Dendritic cell treated with granulocyte-macrophage colony-stimulating factor and Interleukin-4, amounts not matched to agents 40 ng/mL and 50 ng/mL, for 4 days (primary cell): Measurements from ENCODE around the gene CAVIN2.
A peak's percentile ranks its signal among the peaks of the same experiment; 100 is the strongest.

ENCODE experiments used
- H3K27ac Mint-ChIP-seq: one replicate; pipeline ENCODE4 v1.8.0; 2022; ENCODE audit warnings: mild to moderate bottlenecking, mixed read lengths
- H3K27me3 Mint-ChIP-seq: one replicate; pipeline ENCODE4 v1.8.0; 2022; ENCODE audit warnings: mild to moderate bottlenecking, mixed read lengths
- H3K36me3 Mint-ChIP-seq: one replicate; pipeline ENCODE4 v1.8.0; 2022; ENCODE audit warnings: low read depth, mixed read lengths
- H3K4me1 Mint-ChIP-seq: one replicate; pipeline ENCODE4 v1.8.0; 2022; ENCODE audit warnings: low read depth, mixed read lengths
- H3K4me3 Mint-ChIP-seq: one replicate; pipeline ENCODE4 v1.8.0; 2022; ENCODE audit warnings: mild to moderate bottlenecking, moderate library complexity, mixed read lengths
- H3K9me3 Mint-ChIP-seq: one replicate; pipeline ENCODE4 v1.8.0; 2022; ENCODE audit warnings: mixed read lengths
- intact Hi-C: fragments of 100-400 bp; cut with micrococcal nuclease; formaldehyde crosslinking; loops from one replicate; pipeline ENCODE4 v1.15.0; 2022

Gene CAVIN2

DNA sequence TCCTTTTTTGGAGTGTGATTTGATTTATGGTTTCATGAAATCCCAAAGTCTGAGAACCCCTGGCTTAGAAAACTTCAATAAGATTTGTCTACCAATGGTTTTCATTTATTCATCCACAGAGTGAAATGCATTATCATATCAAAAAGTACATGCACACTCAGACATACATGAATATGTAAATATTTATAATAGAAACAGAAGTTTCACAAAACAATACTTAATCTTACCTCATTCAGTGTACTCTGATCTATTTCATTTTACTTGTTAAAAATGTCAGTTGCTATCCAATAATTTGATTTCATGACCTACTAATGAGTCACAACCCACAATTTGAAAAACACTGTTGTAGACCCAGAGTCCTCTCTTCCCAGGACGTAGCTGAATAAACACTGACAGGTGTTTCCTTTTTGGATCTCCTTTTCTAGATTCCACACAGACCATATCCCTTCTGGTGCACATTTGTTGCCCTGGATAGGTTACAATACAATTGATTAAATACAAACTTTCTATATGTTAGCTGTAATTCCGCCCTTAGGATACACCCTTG, 10.4 kb upstream of the CAVIN2 start:
- Mint-ChIP-seq H3K4me3 (no peak overlapping the region), H3K27me3 (no peaks in the 10 kb centered on the region), H3K27ac (no peak overlapping the region), H3K9me3 (no peaks in the 10 kb centered on the region), H3K4me1 (no peaks in the 10 kb centered on the region), H3K36me3 (no peaks in the 10 kb centered on the region)
- intact Hi-C loops = no loop called here

DNA sequence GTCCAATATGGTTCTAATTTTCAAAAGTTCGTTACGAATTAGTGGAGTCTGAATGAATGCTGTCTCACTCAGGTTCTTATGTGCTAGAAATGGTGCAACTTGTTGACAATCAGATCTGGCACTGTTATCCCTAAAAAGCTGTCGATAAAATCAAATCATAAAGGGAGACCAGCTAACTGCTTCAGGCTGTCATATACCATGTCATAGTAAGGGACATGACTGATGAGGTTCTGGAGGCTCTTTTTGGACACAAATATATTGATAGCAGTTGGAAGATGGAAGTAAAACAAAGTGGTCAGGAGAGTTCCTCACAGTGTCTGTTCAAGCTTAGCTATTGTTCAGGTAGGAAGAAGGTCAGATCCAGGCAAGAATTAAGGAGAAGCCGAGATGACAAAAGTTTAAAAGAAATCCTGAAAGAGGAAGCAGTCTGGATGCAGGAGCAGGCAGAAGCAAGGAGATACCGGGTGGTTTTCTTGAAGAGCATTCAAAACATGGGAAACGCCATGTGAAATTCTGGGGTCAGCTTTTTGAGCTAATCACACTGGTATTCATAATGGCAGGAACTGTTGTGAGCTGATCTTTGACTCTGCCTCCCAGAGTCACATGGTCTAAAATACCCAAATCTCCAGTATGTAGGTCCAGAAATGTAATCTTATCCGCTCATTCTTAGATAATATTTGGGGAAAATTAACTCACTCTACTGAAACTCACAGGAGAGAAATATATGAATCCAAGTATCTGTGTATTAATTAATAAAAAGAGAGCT, 9.4 kb upstream of the CAVIN2 start:
- intact Hi-C loops = no loop called here
- Mint-ChIP-seq H3K4me3 (no peak overlapping the region), H3K27me3 (no peaks in the 10 kb centered on the region), H3K9me3 (no peaks in the 10 kb centered on the region), H3K27ac (no peak overlapping the region), H3K4me1 (no peaks in the 10 kb centered on the region), H3K36me3 (no peaks in the 10 kb centered on the region)

DNA sequence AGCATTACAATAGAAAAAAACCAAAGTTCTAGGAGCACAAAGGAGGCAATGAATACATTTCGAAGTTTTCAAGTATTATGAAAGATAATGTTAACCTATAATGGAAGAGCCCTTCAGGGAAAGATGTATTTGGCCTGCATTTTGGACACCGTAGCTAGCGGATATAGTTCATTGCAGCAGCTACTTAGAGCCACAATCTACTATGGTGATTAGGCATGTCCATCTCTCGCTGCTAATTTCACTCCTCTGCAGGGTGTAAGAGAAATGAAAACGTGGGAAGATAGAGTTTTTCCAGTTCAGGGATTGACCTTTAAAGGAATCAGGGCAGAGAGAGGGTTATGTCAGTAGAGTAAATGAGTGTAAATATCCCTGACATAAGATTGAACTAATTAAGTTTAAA, 8.5 kb upstream of the CAVIN2 start:
- H3K4me1 Mint-ChIP-seq = no peaks in the 10 kb centered on the region
- no peak overlapping the region for H3K27ac Mint-ChIP-seq
- H3K27me3 Mint-ChIP-seq = no peaks in the 10 kb centered on the region
- intact Hi-C loops = no loop called here
- no peaks in the 10 kb centered on the region for H3K36me3 Mint-ChIP-seq
- H3K9me3 Mint-ChIP-seq = no peaks in the 10 kb centered on the region
- no peak overlapping the region for H3K4me3 Mint-ChIP-seq

DNA sequence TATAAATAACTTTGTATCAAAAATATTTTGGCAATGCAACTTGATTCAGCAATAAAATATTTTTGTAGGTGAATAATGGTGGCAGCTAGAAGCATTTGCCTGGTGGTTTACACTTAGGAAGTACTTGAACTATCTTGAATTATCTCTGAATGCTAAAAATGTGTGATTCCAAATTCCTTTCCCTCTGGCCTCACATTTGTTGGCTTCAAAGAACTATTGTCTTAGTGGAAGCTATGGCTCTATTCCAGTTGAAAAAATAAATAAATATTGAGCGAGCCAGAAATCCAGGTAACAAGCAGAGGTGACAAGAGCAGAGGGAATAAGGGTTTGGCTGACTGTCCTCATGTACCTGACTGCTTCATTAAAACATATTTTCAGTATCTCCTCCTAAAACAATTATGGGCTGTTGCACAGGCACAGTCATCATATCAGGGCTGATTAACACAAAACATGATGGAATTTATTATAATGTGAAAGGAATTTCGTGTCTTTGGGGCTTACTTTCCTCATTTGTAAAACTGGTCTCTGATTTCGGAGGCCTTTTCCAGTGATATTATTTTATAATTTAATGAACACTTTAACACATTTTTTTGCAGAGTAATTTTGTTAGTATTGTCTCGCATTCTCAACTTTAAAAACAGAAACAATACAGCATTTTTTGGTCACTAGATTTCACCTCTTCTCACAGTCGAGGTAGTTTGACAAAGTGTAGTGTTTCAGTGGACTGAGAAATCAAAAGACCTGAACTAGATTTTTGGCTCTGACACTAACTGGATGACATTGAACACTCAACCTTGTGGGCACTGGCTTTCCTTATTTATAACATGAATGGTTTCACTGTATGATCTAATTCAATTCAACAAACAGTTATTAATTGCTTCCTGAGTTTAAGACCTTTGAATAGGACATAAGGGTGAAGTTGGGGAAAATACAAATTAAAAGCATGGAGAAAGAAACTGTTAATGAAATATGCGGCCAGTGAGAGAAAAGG, 7.8 kb upstream of the CAVIN2 start:
- intact Hi-C loops = no loop called here
- no peak overlapping the region for H3K27ac Mint-ChIP-seq
- H3K4me3 Mint-ChIP-seq = no peak overlapping the region
- no peaks in the 10 kb centered on the region for H3K36me3 Mint-ChIP-seq
- no peaks in the 10 kb centered on the region for H3K4me1 Mint-ChIP-seq
- no peaks in the 10 kb centered on the region for H3K27me3 Mint-ChIP-seq
- no peaks in the 10 kb centered on the region for H3K9me3 Mint-ChIP-seq

DNA sequence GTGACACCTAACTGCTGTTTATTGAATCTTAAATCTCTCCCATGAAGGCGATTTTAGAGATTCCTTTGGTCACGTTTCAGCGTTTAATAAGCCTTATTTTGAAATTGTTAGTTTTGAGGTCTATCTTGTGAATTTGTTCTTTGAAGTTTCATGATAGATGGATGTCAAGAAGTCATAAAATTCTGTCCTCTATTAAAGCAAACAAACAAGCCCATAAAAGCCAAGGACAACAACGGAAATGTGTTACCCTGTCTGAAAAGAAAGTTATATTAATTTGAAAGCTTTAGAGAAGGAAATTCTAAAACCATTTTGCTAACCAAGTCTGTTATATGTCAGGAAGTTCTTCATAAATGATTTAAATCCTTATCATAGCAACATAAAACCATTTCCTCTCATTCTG, 7.0 kb upstream of the CAVIN2 start:
- no peaks in the 10 kb centered on the region for H3K36me3 Mint-ChIP-seq
- H3K4me3 Mint-ChIP-seq = no peak overlapping the region
- intact Hi-C loops = no loop called here
- no peaks in the 10 kb centered on the region for H3K4me1 Mint-ChIP-seq
- no peak overlapping the region for H3K27ac Mint-ChIP-seq
- no peaks in the 10 kb centered on the region for H3K9me3 Mint-ChIP-seq
- H3K27me3 Mint-ChIP-seq = no peaks in the 10 kb centered on the region

DNA sequence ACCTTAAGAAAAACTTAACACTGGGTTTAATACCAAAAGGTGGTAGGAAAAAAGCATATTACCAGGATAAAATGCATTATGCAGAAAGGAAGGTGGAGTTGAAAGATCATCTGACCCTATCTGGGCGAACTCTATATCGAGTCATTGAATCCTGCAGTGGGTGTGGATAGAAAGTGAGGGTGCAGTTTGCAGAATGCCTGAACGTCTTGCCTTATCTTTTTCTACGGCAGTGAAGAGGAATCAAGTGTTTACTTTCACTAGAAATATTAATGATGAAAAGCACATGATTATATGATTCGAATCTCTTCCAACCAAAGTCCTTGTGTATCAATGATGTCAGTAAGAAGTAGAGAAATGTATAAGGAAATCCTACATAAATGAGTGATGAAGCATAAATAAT, 4.3 kb upstream of the CAVIN2 start:
- intact Hi-C loops = no loop called here
- Mint-ChIP-seq H3K9me3 (no peaks in the 10 kb centered on the region), H3K4me3 (no peak overlapping the region), H3K27me3 (peaks cover 7% of the 10 kb centered on the region), H3K36me3 (no peaks in the 10 kb centered on the region), H3K27ac (no peak overlapping the region), H3K4me1 (peaks cover 16% of the 10 kb centered on the region)

DNA sequence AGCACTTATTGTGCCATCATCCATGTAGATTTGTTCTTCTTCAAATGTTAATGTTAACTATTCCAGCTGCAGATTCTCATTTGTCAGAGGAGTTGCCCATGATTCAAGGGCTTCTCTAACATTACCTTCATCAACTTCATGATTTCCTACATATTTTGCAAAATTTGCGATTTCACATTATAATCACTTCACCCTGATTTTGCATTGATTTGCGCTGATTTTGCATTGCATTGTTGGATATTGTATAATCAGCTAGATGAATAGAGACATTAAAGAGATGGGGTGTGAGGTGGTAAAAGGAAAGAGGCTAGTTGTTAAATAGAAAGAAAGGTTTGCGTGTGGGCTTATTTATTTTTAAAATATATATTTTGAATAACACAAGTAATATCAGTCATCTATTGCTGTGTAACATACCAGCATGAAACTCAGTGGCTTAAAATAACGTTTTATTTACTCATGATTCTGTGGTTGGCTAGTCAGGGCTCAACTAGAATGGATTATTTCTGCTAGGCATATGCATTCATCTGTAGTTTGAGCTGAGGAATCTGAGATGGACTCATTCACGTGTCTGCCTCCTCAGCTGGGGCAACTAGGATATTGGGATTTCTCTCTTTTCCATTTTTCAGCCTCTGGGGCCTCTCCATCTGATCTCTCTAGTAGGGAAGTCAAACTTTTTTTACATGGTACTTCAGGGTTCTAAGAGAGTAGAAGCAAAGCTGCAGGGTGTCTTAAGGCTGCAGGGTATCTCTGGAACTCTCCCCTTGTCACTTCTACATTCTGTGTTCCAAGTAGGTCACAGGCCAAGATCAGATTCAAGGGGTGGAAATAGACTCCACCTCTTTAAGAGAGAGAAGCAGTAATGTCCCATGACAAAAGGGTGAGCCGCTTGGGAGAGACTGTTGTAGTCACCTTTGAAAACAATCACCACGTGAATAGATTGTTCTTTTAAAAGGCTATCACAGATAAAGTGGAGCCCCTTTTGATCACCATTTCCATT, 2.2 kb upstream of the CAVIN2 start:
- peaks cover 26% of the 10 kb centered on the region for H3K4me1 Mint-ChIP-seq
- peaks cover 23% of the 10 kb centered on the region for H3K27me3 Mint-ChIP-seq
- H3K27ac Mint-ChIP-seq = no peak overlapping the region
- no peaks in the 10 kb centered on the region for H3K9me3 Mint-ChIP-seq
- H3K4me3 Mint-ChIP-seq = no peak overlapping the region
- no peaks in the 10 kb centered on the region for H3K36me3 Mint-ChIP-seq
- intact Hi-C loops = no loop called here

DNA sequence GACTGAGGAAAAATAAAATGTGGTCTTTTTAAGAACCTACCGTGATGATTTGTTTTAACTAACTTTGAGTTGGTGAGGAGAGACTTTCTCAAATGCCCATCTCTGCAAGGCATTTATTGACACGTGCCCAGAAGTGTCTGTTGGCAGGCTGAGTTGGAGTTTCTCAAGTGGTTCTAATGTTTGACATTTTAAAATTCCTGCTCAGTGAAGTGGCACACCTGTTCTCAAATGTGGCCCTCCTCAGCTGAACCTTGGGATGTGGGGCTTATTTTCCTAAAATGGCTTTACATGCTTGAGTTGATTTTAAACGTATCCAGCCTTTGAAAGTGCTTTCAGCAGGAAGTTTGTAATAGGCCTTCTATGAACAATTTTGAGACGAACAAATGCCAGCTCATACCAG, 876 bp upstream of the CAVIN2 start:
- Mint-ChIP-seq H3K27me3 (peaks cover 23% of the 10 kb centered on the region), H3K4me1 (peaks cover 26% of the 10 kb centered on the region)

DNA sequence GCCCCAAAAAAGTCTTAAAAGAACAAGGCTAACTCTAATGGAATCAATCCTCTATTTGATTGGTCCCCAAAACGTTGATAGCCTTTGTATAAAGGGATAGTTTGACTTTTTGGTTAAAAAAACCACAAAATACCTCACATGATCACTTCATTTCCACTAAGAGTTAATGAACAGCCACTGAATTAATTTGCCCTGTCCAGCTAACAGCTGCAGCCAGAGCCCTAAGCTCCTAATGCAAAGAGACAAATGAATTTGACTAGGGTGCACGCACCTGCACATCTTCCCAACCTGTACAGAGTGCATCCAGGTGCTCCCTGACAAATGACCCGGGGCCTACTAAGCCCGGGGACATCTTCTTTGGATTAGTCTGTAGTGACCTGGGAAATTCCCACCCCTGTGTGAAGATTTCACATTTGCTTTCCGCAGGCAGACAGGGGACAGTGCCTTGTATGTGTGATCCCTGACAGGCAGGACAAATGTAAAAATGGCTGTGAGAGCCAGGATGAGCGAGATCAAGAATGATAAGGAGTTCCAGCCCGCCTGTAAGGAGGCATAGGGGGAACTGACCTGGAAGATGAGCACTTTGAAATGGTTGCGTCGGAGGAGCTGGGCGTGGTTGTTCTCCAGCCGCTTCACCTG, 893 bp downstream of the CAVIN2 start:
- no peaks in the 10 kb centered on the region for H3K36me3 Mint-ChIP-seq
- peaks cover 23% of the 10 kb centered on the region for H3K27me3 Mint-ChIP-seq
- H3K4me3 Mint-ChIP-seq = peak overlapping the region; percentile 53
- peak overlapping the region; percentile 45 for H3K27ac Mint-ChIP-seq
- intact Hi-C loops = no loop called here
- H3K4me1 Mint-ChIP-seq = peaks cover 26% of the 10 kb centered on the region
- no peaks in the 10 kb centered on the region for H3K9me3 Mint-ChIP-seq

More for the DNA sequence above, 876 bp upstream of the CAVIN2 start:
- H3K36me3 Mint-ChIP-seq = no peaks in the 10 kb centered on the region
- intact Hi-C loops = no loop called here
- H3K9me3 Mint-ChIP-seq = no peaks in the 10 kb centered on the region
- H3K4me3 Mint-ChIP-seq = no peak overlapping the region
- H3K27ac Mint-ChIP-seq = no peak overlapping the region

DNA sequence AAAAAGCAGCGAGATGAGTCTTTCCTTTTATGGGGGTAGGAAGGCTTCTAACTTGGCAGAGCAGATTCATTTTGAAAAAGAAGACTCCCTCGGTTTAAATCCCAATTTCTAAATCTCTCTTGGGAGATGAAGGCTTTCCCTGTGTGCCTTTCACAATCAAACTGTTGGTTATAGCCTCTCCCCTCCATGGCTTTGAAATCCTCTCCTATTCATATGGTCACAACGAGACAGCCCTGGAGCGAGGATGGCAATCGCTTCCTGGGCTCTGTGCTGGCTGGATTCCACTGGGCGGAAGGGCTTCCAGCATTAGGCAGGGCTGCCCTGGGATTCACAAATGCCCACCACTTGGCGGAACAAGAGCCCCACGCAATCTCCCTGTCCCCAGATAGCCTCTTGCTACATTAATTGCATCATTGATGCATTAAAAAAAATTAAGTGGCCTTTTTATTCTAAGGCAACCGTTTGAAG, 1.6 kb downstream of the CAVIN2 start:
- Mint-ChIP-seq H3K4me3 (no peak overlapping the region), H3K27ac (no peak overlapping the region), H3K9me3 (no peaks in the 10 kb centered on the region), H3K36me3 (no peaks in the 10 kb centered on the region), H3K27me3 (peaks cover 23% of the 10 kb centered on the region), H3K4me1 (peaks cover 26% of the 10 kb centered on the region)
- intact Hi-C loops = no loop called here

DNA sequence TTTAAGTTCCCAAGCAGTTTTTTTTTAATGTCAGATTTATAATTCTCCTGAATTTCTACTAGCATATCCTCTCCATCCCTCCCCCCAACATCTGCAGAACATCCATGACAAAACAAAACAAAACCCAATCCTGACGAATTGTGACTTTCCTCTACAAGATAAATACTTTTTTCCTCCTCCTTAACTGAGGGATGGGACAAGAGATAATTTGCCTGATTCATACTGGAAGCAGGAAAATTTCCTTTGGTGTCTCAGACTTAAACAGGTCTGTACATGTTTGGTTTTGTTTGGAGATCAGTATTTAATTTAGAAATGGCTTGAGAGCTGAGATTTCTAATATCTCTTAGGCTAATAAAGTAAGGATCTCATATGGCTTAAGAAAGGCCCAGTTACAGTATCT, 2.2 kb downstream of the CAVIN2 start:
- Mint-ChIP-seq H3K9me3 (no peaks in the 10 kb centered on the region), H3K27ac (no peak overlapping the region), H3K36me3 (no peaks in the 10 kb centered on the region), H3K27me3 (peaks cover 23% of the 10 kb centered on the region), H3K4me1 (peaks cover 26% of the 10 kb centered on the region), H3K4me3 (no peak overlapping the region)
- intact Hi-C loops = no loop called here

DNA sequence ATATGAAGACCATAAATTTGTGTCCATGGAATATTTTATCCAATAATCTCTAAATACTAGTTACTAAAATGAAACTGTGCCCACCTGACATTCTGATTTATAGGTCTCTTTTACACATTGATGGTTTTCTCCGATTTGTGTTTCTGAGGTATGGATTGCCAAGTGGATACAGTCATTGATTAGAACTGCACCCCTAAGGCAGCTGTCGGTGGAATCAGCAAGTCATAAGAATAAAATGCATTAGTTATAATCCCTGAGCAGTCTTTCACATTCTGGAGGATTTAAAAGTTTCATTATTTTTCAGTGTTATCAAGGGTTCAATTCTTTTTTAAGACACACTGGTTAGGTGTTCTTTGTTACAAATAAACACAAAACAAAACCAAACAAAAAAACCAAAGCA, 6.0 kb downstream of the CAVIN2 start:
- peaks cover 16% of the 10 kb centered on the region for H3K4me1 Mint-ChIP-seq
- peaks cover 13% of the 10 kb centered on the region for H3K27me3 Mint-ChIP-seq
- H3K36me3 Mint-ChIP-seq = no peaks in the 10 kb centered on the region
- H3K4me3 Mint-ChIP-seq = no peak overlapping the region
- H3K27ac Mint-ChIP-seq = no peak overlapping the region
- peaks cover 9% of the 10 kb centered on the region for H3K9me3 Mint-ChIP-seq
- intact Hi-C loops = no loop called here
